Activated CD8-positive, alpha-beta memory T cell treated with anti-CD3 and anti-CD28 coated beads, Interleukin-2, amount 50 U/mL, for 1 hour (primary cell): Measurements from ENCODE around the gene SYCP2L.
"Not testable (repeated sequence)": the region's sequence is repeated elsewhere in the genome, so short reads cannot be mapped to it uniquely, and the experiment has no call there.

Source experiments
- DNase-seq: peaks from one replicate; pipeline ENCODE4 v3.0.0-alpha.2; 2020; ENCODE audit errors: extremely low read depth

The SYCP2L gene

GRCh38 chr6:10880366-10880765 lies 6.5 kb upstream of the SYCP2L start:
- DNase-seq: no peak

GRCh38 chr6:10882253-10882630 lies 4.6 kb upstream of the SYCP2L start:
- not testable (repeated sequence) for DNase-seq

GRCh38 chr6:10882657-10883171 lies 4.1 kb upstream of the SYCP2L start:
- no peak for DNase-seq

GRCh38 chr6:10883312-10884244 lies 3.3 kb upstream of the SYCP2L start:
- no peak for DNase-seq

GRCh38 chr6:10884245-10884972 lies 2.4 kb upstream of the SYCP2L start:
- no peak for DNase-seq

- not testable (repeated sequence) for DNase-seq
Observed at GRCh38 chr6:10886365-10886690, 524 bp upstream of the SYCP2L start.

- DNase-seq: no peak
Observed at GRCh38 chr6:10890151-10890550, 3.3 kb downstream of the SYCP2L start.

- no peak for DNase-seq
Observed at GRCh38 chr6:10891960-10892359, 5.1 kb downstream of the SYCP2L start.

- no peak for DNase-seq
Observed at GRCh38 chr6:10894958-10895357, 8.1 kb downstream of the SYCP2L start.

- DNase-seq: no peak
Observed at GRCh38 chr6:10896691-10897090, 9.8 kb downstream of the SYCP2L start.

- no peak for DNase-seq
Observed at GRCh38 chr6:10901770-10902169, 14.9 kb downstream of the SYCP2L start.

GRCh38 chr6:10904015-10904414 lies 17.2 kb downstream of the SYCP2L start:
- DNase-seq: no peak

- DNase-seq: no peak
Observed at GRCh38 chr6:10908228-10908627, 21.4 kb downstream of the SYCP2L start.

- not testable (repeated sequence) for DNase-seq
Observed at GRCh38 chr6:10919520-10919919, 32.7 kb downstream of the SYCP2L start.

GRCh38 chr6:10933126-10933525 lies 46.3 kb downstream of the SYCP2L start:
- no peak for DNase-seq

- DNase-seq: no peak
Observed at GRCh38 chr6:10939840-10940239, 53.0 kb downstream of the SYCP2L start.

GRCh38 chr6:10945845-10946244 lies 59.0 kb downstream of the SYCP2L start:
- DNase-seq: no peak

- DNase-seq: no peak
Observed at GRCh38 chr6:10947966-10948365, 61.1 kb downstream of the SYCP2L start.

GRCh38 chr6:10949579-10950490 lies 63.0 kb downstream of the SYCP2L start:
- no peak for DNase-seq

GRCh38 chr6:10951675-10952282 lies 64.9 kb downstream of the SYCP2L start:
- DNase-seq: no peak

GRCh38 chr6:10954590-10955010 lies 67.7 kb downstream of the SYCP2L start:
- DNase-seq: no peak
